OCI-LY7 (cell line): ENCODE data around the gene FBLN2. TPM values are rescaled to one million over a fixed set of nuclear protein-coding genes. Genes with fewer than 3 reads are reported as not detected.

Experiments used
- BruUV-seq: library from RNA; stranded (reverse); fragments of 400-500 nt; replicated peaks from 2 replicates; lab custom pipeline; 2021; lab: Mats Ljungman, UMichigan
- CTCF ChIA-PET: fragments of 300-600 bp; sonication (Branson Sonifier 250); formaldehyde crosslinking; loops from one replicate; lab custom pipeline; 2022; ENCODE audit warnings: antibody characterized with exemption; ENCODE audit not compliant: unreplicated experiment; lab: Charles Lee
- POLR2A ChIA-PET: fragments of 300-600 bp; sonication (Branson Sonifier 250); formaldehyde crosslinking; loops from one replicate; lab custom pipeline; 2022; ENCODE audit warnings: antibody characterized with exemption; lab: Charles Lee
- DNase-seq: peaks from one replicate; pipeline ENCODE4 v3.0.0-alpha.2; 2015; ENCODE audit warnings: low spot score
- H2AFZ ChIP-seq: fragments of 200-600 bp; sonication (generic), shearing (Covaris generic); 2 replicates; pipeline ENCODE4 v1.6.1; 2014; ENCODE audit warnings: mild to moderate bottlenecking, antibody characterized with exemption, low read length, moderate library complexity
- H3K27ac ChIP-seq: fragments of 200-600 bp; sonication (generic); 2 replicates; pipeline ENCODE4 v1.5.1; 2014; ENCODE audit warnings: mixed run types, low read depth, mild to moderate bottlenecking, moderate library complexity, low read length, inconsistent platforms; ENCODE audit not compliant: poor library complexity, severe bottlenecking
- H3K36me3 ChIP-seq: fragments of 200-600 bp; sonication (generic); 2 replicates; pipeline ENCODE4 v1.6.1; 2014; ENCODE audit warnings: mild to moderate bottlenecking, antibody characterized with exemption, low read length, moderate library complexity, mixed read lengths; ENCODE audit not compliant: insufficient read depth
- H3K4me1 ChIP-seq: fragments of 200-600 bp; sonication (generic); 2 replicates; pipeline ENCODE4 v1.5.1; 2014; ENCODE audit warnings: mild to moderate bottlenecking, low read length; ENCODE audit not compliant: insufficient read depth, poor library complexity, severe bottlenecking
- H3K4me2 ChIP-seq: fragments of 200-600 bp; sonication (generic); 2 replicates; pipeline ENCODE4 v1.6.1; 2014; ENCODE audit warnings: mild to moderate bottlenecking, low read length
- H3K4me3 ChIP-seq: fragments of 200-600 bp; sonication (generic); 2 replicates; pipeline ENCODE4 v1.5.1; 2014; ENCODE audit warnings: mild to moderate bottlenecking, low read depth, low read length; ENCODE audit not compliant: poor library complexity, severe bottlenecking
- H3K79me2 ChIP-seq: fragments of 200-600 bp; sonication (generic); 2 replicates; pipeline ENCODE4 v1.6.1; 2016; ENCODE audit warnings: low read depth, mild to moderate bottlenecking, low read length, moderate library complexity, mixed read lengths; ENCODE audit not compliant: insufficient read depth
- H3K9me2 ChIP-seq: fragments of 200-600 bp; sonication (generic); 2 replicates; pipeline ENCODE4 v1.6.1; 2016; ENCODE audit warnings: mild to moderate bottlenecking, low read length, mixed read lengths; ENCODE audit not compliant: insufficient read depth
- H3K9me3 ChIP-seq: fragments of 200-600 bp; sonication (generic); 2 replicates; pipeline ENCODE4 v1.6.1; 2014; ENCODE audit warnings: mild to moderate bottlenecking, mixed run types, low read length, mixed read lengths
- H4K20me1 ChIP-seq: fragments of 200-600 bp; sonication (generic); 2 replicates; pipeline ENCODE4 v1.6.1; 2014; ENCODE audit warnings: mild to moderate bottlenecking, antibody characterized with exemption, low read length, moderate library complexity, mixed read lengths; ENCODE audit not compliant: insufficient read depth
- EZH2phosphoT487 ChIP-seq: fragments of 200-600 bp; sonication (generic); IDR thresholded peaks from 2 replicates; pipeline ENCODE4 v1.6.1; 2018; ENCODE audit warnings: low read depth, borderline replicate concordance, mild to moderate bottlenecking, mixed run types, antibody characterized with exemption, low read length, moderate library complexity, mixed read lengths
- intact Hi-C: fragments of 100-400 bp; cut with micrococcal nuclease; formaldehyde crosslinking; loops from one replicate; pipeline ENCODE4 v1.10.0; 2022; ENCODE audit not compliant: unreplicated experiment
- total RNA-seq, 2 experiments: library from RNA; depleted of rRNA in 1 of 2; stranded (reverse); fragments of >200 nt in 1 of 2; shearing (Covaris generic) in 1 of 2; gene quantifications; 2 replicates each; pipeline ENCODE4 v1.2.3, GENCODE V29; 2014 to 2022
- TF ChIP-seq, protein P1 (sequence below): fragments of 200-600 bp; sonication (generic); conservative IDR thresholded peaks from 2 replicates; pipeline ENCODE4 v1.5.1; 2014; ENCODE audit warnings: mild to moderate bottlenecking, antibody characterized with exemption, low read length, moderate library complexity, mixed read lengths

The FBLN2 gene
- total RNA-seq, 2 experiments from 2014 or later = not detected

DNA sequence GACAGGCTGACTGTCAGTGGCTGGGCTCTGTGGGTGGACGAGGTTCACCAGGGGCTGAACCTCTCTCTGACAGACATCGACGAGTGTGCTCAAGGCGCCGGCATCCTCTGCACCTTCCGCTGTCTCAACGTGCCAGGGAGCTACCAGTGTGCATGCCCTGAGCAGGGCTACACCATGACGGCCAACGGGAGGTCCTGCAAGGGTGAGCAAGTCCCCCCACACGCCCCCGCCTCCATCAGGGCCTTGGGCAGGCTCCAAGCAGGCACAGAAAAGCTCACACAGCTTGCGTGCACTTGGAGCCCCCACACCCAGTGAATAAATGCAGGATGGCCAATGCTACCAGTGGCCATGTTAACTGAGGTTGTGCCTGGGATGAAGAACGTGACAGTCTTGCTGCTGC lies 82.3 kb downstream of the FBLN2 start:
- CTCF ChIA-PET = no interaction called here
- no peak for DNase-seq
- TF ChIP-seq, protein P1, sequence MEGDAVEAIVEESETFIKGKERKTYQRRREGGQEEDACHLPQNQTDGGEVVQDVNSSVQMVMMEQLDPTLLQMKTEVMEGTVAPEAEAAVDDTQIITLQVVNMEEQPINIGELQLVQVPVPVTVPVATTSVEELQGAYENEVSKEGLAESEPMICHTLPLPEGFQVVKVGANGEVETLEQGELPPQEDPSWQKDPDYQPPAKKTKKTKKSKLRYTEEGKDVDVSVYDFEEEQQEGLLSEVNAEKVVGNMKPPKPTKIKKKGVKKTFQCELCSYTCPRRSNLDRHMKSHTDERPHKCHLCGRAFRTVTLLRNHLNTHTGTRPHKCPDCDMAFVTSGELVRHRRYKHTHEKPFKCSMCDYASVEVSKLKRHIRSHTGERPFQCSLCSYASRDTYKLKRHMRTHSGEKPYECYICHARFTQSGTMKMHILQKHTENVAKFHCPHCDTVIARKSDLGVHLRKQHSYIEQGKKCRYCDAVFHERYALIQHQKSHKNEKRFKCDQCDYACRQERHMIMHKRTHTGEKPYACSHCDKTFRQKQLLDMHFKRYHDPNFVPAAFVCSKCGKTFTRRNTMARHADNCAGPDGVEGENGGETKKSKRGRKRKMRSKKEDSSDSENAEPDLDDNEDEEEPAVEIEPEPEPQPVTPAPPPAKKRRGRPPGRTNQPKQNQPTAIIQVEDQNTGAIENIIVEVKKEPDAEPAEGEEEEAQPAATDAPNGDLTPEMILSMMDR = no peak
- no peak for TF ChIP-seq EZH2phosphoT487

DNA sequence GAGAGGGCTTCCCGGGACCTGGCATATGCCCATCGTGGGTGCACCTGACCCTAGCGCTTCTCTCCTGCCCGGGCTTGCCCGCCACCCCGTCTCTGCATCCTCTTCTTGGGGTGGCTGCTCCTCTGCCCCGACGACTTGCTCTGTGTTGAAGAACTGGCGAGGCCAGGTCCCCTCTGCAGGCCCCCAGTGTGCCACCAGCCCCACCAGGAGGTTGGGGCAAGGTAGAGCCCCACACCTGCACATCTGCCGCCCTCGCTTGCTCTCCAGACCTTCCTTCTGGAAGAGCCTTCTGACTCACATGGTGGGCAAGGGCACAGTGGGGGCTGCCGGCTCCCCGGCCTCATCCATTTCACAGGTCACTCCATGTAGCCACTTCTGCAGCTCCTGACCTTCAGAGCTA lies 84.3 kb downstream of the FBLN2 start:
- CTCF ChIA-PET = no interaction called here
- no TSS peak for BruUV-seq

More for the DNA sequence above, 82.3 kb downstream of the FBLN2 start:
- Histone ChIP-seq H3K9me3 (no peaks in the 10 kb centered on the region), H3K4me3 (no peak overlapping the region), H3K4me2 (no peak overlapping the region), H3K9me2 (no peaks in the 10 kb centered on the region), H2AFZ (no peak overlapping the region), H3K4me1 (no peaks in the 10 kb centered on the region), H3K36me3 (no peaks in the 10 kb centered on the region), H3K27ac (no peak overlapping the region), H4K20me1 (no peaks in the 10 kb centered on the region), H3K79me2 (no peaks in the 10 kb centered on the region)
- POLR2A ChIA-PET = no interaction called here
- no TSS peak for BruUV-seq
- intact Hi-C loops = no loop called here

DNA sequence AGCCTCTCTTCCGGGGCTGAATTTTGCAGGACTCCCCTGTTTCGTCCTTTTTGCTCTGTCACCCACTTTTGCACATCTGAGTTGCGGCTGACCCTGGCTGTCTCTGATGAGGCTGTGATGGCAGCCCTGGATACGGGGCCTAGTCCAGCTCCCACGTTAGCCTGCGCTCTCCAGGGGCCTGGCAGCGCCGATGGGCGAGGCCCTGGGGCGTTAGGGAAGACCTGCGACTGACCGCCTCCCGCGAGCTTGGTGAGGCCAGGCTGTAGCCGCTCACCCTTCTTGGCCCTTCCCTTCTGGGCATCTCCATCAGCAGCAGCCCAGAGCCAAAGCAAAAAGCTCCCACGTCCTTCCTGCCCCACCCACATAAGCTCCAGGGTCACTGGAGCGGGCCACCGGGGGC lies 85.2 kb downstream of the FBLN2 start:
- no TSS peak for BruUV-seq
- Histone ChIP-seq H3K79me2 (no peaks in the 10 kb centered on the region), H3K4me3 (no peak overlapping the region), H2AFZ (no peak overlapping the region), H3K9me3 (no peaks in the 10 kb centered on the region), H3K27ac (no peak overlapping the region), H3K4me1 (no peaks in the 10 kb centered on the region), H3K4me2 (no peak overlapping the region), H3K9me2 (no peaks in the 10 kb centered on the region), H3K36me3 (no peaks in the 10 kb centered on the region), H4K20me1 (no peaks in the 10 kb centered on the region)
- CTCF ChIA-PET = no interaction called here
- POLR2A ChIA-PET = interaction anchor here (0.6 kb wide), 1 partner anchor 686 kb away, joined by 5 read pairs; no protein-coding TSS in a partner anchor
- intact Hi-C loops = no loop called here
- DNase-seq = no peak
- no peak for TF ChIP-seq EZH2phosphoT487
- TF ChIP-seq, protein P1 = no peak

More for the DNA sequence above, 84.3 kb downstream of the FBLN2 start:
- Histone ChIP-seq H3K36me3 (no peaks in the 10 kb centered on the region), H3K9me2 (no peaks in the 10 kb centered on the region), H3K79me2 (no peaks in the 10 kb centered on the region), H4K20me1 (no peaks in the 10 kb centered on the region), H2AFZ (no peak overlapping the region), H3K4me1 (no peaks in the 10 kb centered on the region), H3K9me3 (no peaks in the 10 kb centered on the region), H3K4me2 (no peak overlapping the region), H3K4me3 (no peak overlapping the region), H3K27ac (no peak overlapping the region)
- POLR2A ChIA-PET = no interaction called here
- TF ChIP-seq, protein P1 = no peak
- TF ChIP-seq EZH2phosphoT487 = no peak
- DNase-seq = no peak
- intact Hi-C loops = no loop called here
